Fibroblast of skin of right biceps (primary cell): Measurements from ENCODE around the gene TCTN1.
"Not testable (repeated sequence)": the region's sequence is repeated elsewhere in the genome, so short reads cannot be mapped to it uniquely, and the experiment has no call there.

Experiments
- DNase-seq: peaks from one replicate; pipeline ENCODE4 v3.0.0-alpha.2; 2013

The TCTN1 gene

DNA sequence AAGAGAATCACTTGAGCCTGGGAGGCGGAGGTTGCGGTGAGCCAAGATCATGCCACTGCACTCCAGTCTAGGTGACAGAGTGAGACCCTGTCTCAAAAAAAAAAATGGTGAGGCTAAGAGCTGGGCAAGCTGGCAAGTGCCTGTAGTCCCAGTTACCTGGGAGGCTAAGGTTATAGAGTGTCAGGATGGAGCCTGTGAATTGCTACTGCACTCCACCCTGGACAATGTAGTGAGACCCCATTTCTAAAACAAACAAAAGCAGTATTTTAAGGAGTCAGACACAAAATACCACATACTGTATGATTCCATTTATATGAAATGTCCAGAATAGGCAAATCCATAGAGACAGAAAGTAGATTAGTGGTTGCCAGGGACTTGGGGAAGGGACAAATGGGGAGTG is 26.8 kb upstream of the TCTN1 start:
- DNase-seq = not testable (repeated sequence)

DNA sequence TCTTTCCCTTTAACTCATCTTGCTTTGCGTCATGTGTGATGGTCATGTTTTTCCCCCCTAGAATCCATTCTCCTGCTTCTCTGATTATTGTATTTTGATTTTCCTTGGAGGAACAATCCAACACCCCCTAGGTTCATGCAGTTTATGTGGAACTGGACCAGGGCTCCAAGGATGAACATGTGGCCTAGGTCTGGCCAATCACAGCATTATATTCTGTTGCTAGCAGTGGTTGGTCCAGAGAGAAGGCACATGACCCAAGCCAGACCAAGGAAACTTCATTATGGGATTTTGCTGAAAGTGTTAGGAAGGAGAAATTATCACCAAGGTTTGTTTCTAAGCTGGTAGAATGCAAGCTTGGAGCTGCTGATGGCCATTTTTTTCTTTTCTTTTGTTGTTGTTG is 23.9 kb upstream of the TCTN1 start:
- DNase-seq = no peak

DNA sequence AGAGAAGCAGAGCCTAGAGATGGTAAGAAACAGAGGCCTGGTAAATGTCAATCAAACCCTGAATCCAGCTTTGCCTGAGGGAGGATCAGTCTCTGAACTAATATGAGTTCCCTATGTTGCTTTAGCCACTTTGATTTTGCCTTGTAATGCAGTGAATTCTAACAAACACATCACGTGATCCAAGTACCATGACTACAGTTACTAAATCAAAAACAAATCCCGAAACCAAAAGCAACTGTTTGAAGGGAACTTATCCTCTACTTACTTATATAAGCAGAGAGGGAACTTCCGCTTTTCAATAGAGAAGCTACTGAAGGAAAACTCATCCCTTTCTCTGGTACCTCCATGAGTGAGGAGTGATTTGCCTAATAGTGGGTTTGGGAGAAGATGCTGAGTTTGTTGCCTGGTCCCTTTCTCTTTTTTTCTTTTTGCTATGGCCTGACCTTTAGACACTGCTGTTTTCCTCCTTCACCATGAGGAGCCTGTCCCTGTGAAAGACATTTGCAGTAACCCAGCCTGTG is 23.1 kb upstream of the TCTN1 start:
- peak; percentile 23 for DNase-seq

DNA sequence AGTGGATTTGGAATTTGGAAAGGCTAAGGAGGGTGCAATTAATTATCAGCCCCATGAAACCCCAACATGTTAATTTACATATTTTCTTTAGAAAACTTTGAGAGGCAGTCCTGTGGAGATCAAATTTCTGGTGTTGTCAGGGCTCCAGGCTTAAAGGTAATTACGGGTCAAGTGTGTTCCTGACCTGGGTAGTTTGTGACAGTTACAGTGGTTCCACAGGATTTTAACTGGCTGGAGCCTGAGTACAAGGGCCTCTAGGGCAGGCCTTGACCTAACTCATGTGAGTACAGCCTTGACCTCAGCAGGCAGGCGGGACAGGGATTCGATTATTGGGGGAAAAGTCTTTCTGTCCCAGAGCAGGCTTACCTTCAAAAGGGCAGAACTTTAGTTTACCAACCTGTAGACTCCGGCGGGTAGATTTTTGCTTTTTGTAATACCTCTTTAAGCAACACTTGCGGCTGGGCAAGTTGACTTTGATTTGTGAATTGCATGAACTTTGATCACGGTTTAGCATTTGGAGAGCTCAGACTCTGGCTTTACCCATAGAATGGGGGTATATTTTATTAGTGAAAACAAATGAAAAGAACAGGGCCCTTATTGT is 22.4 kb upstream of the TCTN1 start:
- DNase-seq = no peak

DNA sequence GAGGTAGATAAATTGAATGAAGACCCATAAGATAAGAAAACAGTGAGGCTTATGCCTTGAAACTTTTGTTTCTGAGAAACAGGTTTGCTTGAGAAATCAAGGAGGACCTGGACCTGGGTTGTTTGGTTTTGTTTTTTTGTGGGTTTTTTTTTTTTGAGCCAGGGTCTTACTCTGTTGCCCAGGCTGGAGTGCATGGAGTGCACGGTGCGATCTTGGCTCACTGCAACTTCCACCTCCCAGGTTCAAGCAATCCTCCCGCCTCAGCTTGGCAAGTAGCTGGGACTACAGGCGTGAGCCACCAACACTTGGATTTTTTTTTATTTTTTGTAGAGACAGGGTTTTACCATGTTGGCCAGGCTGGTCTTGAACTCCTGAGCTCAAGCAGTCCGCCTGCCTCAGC is 21.9 kb upstream of the TCTN1 start:
- DNase-seq = no peak

DNA sequence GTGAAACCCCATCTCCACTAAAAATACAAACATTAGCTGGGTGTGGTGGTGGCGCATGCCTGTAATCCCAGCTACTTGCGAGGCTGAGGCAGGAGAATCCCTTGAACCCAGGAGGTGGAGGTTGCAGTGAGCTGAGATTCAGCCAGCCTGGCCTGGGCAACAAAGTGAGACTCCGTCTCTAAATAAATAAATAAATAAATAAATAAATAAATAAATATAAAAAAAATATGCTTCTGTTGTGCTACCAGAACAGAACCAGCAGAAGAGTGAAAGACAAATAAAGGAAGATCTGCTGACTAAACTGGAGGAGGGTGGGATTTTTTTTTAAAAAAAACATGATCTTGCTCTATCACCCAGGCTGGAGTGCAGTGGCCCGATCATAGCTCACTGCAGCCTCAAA is 21.0 kb upstream of the TCTN1 start:
- DNase-seq = not testable (repeated sequence)

DNA sequence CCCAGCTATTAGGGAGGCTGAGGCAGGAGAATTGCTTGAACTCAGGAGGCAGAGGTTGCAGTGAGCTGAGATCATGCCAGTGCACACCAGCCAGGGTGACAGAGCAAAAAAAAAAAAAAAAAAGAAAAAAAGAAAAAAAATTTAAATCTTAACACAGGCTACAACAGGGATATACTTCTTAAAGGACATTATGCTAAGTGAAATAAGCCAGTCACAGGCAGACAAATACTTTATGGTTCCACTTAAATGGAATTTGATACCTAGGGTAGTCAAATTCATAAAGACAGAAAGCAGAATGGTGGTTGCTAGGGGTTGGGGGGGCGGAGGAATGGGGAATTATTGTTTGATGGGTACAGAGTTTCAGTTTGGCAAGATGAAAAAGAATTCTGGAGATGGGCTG is 16.0 kb upstream of the TCTN1 start:
- DNase-seq = no peak

DNA sequence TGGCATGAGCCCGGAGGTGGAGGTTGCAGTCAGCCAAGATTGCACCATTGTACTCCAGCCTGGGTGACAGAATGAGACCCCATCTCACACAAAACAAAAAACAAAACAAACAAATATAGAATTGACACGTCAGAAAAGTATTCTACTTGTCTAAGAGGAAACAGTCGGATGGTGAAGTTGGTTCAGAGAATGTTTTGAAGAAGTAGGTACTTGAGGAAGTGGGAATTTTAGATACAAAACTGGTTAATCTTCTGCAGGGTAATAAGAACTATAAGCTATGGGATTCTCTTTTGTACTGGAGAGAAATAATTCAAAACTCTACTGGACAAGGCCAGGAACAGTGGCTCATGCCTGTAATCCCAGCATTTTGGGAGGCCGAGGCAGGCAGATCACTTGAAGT is 14.6 kb upstream of the TCTN1 start:
- no peak for DNase-seq

DNA sequence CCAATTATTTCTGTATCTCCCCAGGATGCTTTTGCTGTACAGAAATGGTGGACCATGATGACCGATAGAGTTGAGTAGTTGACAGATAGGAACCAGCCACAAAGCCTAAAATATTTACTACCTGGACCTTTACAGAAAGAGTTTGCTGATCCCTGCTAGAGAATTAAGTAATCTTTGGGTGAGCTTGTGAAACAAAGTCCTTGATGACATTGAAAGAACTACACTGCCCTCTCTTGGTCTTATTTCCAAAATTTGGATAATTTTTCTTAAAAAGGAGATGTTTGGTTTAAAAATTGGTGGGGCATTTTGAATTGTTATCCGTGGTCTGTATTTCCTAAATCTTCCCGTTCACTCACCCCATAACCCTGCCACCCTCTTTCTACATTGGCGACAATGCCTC is 13.7 kb upstream of the TCTN1 start:
- peak; percentile 55 for DNase-seq

DNA sequence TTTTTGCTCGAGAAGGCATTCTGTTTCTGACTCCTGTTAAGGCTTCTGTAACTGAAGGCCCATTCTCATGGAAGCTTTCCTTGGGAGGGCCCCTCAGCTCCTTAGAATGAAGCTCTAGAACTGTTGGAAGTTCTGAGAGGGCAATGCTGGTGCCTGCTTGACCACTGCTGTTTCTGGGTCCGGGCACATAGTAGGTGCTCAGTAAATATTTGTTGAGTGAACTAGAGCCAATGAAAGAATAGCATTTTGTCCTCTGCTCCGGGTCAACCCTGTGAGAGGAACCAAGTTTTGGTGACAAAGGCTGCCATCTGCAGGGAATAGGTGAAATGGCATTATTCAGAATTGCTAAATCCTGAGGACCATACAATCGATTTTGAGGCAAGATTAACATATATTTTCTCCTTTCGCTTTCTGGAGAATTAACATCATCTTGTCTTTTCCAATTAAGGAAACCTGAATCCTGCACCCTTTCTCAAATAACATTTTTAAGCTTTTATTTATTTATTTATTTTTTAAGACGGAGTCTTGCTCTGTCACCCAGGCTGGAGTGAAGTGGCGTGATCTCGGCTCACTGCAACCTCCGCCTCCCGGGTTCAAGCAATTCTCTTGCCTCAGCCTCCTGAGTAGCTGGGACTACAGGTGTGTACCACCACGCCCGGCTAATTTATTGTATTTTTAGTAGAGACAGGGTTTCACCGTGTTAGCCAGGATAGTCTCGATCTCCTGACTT is 11.7 kb upstream of the TCTN1 start:
- peak; percentile 52 for DNase-seq

DNA sequence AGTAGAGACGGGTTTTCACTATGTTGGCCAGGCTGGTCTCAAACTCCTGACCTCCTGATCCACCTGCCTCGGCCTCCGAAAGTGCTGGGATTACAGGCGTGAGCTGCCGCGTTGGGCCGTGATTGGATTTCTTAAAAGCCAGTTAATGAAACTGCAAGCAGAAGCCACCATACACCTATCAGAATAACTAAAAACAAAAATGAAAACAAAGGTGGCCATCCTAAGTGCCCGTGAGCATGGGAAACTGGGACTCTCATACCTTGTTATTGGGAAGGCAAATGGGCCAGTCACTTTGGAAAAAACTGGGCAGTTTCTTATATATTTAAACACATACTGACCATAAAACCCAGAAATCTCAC is 7.7 kb upstream of the TCTN1 start:
- DNase-seq = no peak

DNA sequence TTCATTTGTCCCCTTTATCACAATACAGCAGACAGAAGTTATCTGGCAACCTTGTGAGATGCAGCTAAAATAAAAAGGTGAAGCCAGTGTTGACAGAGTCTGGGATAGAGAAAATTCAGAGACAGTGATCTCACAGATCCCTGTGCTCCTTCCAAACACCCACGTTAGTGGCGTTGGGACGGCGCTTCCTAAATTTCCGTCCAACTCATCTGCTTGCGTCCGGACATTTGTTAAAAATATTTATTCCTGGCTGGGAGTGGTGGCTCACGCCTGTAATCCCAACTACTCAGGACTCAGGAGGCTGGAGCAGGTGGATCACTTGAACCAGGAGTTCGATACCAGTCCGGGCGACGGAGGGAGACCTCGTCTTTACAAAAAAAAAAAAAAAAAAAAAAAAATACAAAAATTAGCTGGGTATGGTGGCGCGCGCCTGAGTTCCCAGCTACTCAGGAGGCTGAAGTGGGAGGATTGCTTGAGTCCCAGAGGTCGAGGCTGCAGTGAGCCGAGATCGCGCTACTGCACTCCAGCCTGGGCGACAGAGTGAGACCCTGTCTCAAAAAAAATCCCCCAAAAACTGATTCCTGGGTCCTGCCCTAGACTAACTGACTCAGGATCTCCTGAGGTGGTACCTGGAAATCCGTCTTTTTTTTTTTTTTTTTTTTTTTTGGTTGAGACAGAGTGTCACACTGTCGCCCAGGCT is 708 bp upstream of the TCTN1 start:
- DNase-seq = no peak

DNA sequence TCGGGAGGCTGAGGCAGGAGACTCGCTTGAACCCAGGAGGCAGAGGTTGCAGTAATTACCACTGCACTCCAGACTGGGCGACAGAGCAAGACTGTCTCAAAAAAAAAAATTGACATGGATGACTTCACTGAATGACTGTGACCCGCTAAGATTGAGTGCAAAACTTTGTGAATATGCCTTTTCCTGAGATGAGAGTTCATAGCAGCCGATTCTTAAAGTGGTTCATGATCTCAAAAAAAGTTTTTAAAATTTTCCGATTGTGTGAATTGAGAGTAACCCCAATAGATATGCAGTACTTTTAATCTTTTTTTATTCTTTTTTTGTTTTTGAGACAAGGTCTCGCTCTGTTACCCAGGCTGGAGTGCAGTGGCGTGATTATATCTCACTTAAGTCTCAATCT is 1.2 kb downstream of the TCTN1 start:
- no peak for DNase-seq

DNA sequence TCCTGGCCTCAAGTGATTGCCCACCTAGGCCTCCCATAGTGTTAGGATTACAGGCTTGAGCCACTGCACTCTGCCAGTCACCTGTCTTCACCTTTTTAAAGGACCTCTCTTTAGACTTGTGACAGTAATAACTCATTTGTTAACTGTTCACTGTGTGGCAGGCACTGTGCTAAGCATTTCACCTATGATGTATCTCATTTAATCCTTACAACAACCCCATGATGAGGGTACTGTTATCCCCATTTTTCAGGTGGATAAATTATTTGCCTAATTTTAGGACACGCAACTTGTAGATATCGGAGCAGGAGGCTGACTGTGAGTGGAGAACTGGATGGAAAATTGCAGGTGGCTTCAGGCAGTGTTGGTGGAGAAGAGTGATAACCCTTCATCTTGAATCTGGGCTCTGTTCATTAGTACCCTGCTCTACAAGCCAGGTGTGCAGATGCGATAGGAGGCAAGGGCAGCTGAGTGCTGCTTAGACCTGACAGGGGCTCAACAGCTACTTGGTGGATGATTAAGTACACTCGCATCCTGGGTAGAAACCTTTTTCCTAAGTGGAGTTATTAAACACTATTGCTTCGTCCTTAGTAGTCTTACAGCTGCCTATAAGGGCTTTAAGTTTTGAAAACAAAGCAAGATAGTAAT is 2.7 kb downstream of the TCTN1 start:
- no peak for DNase-seq

DNA sequence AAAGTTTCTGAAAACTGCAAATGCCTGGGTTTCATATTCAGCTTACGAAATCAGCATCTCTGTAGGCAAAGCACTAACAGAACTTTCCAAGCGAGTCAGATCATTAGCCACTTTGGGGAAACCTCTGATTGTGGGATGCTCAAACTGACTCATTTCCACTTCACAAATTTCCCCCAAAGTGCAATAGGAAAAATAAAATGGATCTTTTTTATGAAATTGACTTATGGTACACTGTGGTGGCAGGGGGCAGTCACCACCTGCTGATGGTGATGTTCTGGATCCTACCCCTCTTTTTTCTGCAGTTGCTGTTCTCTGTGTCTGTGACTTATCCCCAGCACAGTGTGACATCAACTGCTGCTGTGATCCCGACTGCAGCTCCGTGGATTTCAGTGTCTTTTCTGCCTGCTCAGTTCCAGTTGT is 5.6 kb downstream of the TCTN1 start:
- no peak for DNase-seq

DNA sequence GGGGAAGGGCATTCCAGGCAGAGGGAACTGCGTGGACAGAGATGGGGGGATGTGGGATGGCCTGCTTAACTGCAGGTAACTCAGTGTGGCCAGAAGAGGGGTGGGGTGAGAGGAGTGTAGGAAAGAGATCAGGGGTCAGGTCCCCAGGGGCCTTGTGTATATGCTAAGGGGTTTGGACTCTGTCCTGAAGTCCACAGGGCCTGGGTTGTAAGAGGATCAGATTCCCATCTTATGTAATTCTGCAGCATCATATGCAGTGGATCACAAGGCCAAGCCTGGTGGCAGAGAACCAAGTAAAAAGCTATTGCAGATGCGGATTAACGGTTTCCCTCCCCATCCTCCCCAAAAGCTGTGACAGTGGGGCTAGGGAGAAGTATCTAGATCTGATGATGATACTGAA is 8.7 kb downstream of the TCTN1 start:
- DNase-seq = no peak

DNA sequence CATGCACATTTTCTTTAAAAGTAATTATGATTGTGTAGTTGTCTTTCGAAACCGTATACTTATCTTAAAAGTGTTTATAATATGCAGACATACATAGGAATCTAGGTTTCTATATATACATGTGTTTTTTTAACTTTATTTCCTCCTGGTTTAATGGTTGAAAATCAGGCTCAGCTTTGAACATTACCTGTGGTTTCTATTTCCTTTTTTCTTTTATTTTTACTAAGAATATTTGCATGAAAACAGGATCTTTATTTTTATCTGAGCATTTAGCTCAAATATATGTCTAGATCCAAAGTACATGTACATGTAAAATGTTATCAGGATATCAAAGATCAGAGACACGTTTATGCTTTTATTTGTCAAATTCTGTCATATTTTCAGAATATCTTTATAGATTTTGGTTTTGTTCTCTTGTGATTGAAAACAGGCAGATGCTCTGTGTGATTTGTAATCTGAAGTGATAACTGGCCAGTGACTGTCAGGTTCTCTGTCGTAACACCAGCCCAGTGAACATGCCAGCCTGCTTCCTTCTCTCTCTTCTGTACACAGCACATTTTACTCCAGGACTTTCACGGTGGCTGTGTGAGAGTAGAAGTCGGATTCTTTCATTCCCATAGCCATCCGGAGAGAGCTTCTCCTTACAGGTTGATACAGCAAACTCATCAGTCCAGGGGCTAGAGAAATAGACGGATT is 13.7 kb downstream of the TCTN1 start:
- no peak for DNase-seq

DNA sequence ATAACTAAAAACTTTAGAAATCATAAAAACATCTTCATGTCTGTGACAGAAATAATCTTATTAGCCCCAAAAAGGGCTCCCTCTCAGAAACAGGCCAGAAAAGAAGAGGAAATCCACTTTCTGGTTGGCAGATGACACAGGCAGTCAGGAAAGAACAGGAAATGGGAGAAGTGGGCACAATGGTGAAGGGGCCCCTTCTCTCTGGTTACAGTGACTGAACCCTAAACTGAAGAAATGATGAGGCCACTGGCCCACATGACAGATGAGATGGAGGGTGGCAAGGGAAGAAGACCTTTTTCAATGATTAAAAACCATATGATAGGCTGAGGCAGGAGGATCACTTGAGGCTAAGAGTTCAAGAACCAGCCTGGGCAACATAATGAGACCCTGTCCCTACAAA is 21.1 kb downstream of the TCTN1 start:
- DNase-seq = no peak

DNA sequence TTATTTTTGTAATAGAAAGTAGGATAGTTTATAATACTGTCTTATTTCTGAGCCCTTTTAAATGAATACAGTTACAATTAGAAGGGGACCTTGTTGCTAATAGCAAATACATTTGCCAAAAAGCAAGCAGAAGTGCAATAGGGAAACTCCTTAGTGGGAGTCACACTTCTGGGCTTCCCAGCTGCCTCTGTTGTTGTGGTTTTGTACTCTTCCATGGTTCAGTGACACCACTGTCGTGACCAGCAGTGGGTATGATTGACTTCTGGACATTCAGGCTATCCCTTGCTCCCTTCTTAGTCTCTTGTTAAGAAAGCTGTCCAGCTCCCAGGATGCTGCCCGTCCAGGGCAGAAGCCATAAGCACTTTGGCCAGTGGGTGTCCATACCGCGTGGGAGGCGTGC is 22.6 kb downstream of the TCTN1 start:
- no peak for DNase-seq

DNA sequence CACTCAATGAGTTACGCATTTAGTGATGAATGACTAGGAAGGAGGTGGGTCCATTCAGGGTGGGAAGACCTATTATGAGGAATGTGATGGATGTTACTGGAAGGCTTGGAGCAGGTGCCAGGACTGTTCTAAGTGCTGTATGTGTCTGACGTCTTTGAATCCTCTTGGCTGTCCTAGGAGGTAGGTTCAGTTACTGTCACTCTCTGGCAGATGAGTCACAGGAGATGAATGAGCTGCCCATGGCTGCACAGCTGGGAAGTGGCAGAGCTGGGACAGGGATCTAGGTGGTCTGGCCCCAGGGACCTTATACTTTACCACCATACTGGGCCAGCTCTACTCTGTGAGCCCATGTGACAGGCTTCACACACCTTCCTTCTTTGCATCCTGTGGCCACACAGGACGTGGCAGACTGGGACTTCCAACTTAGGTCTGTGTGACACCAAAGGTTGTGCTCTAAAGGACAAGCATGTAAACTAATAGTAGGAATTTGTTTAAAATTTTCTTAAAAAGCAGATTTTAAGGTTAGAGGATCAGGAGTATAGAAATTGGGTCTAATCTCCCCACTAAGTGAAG is 24.0 kb downstream of the TCTN1 start:
- no peak for DNase-seq

DNA sequence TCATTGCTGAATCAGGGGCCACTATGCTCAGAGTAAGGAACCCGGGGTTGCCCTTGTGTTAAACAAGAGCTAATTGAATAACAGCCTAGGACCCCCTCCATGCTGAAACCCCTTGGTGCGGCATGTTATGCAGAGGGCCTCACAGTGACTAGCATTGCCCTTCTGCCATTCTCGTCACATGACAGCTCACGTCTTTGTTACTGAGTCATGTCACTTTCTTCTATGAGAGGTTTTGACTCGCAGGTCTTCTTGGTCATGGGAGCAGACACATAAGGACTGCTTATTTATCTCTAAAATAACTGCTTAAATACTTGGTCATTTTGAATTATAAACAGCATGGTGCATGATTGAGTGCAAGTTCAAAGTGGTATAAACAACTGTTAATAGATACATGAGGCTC is 24.9 kb downstream of the TCTN1 start:
- DNase-seq = no peak

DNA sequence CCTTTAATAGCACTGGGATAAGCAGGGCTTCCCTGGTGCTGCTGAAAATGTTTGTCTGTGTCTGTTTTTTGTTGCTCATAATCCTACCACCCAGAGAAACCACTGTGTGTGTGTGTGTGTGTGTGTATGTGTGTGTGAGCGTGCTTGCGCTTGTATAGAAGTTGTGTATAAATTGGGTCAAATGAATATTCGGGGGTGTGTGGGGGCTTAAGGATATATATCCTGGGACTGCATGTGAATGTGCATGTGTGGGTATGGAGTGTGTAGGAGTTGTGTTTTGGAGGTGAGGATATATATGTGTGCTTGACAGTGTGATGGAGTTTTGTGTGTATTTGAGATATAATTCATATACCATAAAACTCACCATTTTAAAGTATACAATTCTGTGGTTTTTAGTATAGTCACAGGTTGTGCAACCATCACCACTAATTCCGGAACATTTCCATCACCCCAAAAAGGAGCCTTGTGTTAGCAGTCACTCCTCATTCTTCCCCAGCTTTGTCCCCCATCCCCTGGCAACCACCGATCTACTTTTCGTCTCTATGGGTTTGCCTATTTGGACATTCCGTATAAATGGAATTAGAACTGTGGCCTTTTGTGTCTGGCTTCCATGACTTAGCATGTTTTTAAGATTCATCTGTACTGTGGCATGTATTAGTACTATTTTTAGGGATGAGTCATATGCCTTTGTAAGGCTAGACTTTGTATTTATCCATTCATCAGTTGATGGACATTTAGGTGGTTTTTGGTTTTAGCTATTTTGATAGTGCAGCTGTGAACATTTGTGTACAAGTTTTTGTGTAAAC is 25.6 kb downstream of the TCTN1 start:
- peak; percentile 71 for DNase-seq
